OCI-LY1 (cell line): Measurements from ENCODE around the gene CTSO.

Source experiments
- H2AFZ ChIP-seq: fragments of 200-600 bp; sonication (generic), shearing (Covaris generic); 2 replicates; pipeline ENCODE4 v1.6.0; 2014; ENCODE audit warnings: antibody characterized with exemption, mild to moderate bottlenecking, low read length
- H3F3A ChIP-seq: fragments of 200-600 bp; sonication (generic), shearing (Covaris generic); 2 replicates; pipeline ENCODE4 v1.6.0; 2014; ENCODE audit warnings: mild to moderate bottlenecking, antibody characterized with exemption, low read length, moderate library complexity; ENCODE audit not compliant: insufficient read depth
- H3K27ac ChIP-seq: fragments of 200-600 bp; sonication (generic); 2 replicates; pipeline ENCODE4 v1.5.1; 2014; ENCODE audit warnings: low read length, mixed run types, mild to moderate bottlenecking, low read depth; ENCODE audit not compliant: poor library complexity, severe bottlenecking
- H3K27me3 ChIP-seq: fragments of 200-600 bp; sonication (generic); 2 replicates; pipeline ENCODE4 v1.6.0; 2014; ENCODE audit warnings: antibody characterized with exemption, mild to moderate bottlenecking, low read length, moderate library complexity; ENCODE audit not compliant: insufficient read depth
- H3K36me3 ChIP-seq: fragments of 200-600 bp; sonication (generic); 2 replicates; pipeline ENCODE4 v1.6.1; 2014; ENCODE audit warnings: mild to moderate bottlenecking, antibody characterized with exemption, low read length, moderate library complexity, mixed read lengths; ENCODE audit not compliant: insufficient read depth
- H3K4me1 ChIP-seq: fragments of 200-600 bp; sonication (generic); 2 replicates; pipeline ENCODE4 v1.5.1; 2014; ENCODE audit warnings: mild to moderate bottlenecking, low read length, moderate library complexity; ENCODE audit not compliant: insufficient read depth, severe bottlenecking
- H3K4me2 ChIP-seq: fragments of 200-600 bp; sonication (generic), shearing (Covaris generic); 2 replicates; pipeline ENCODE4 v1.6.1; 2014; ENCODE audit warnings: low read length
- H3K4me3 ChIP-seq: fragments of 200-600 bp; sonication (generic); 2 replicates; pipeline ENCODE4 v1.5.1; 2014; ENCODE audit warnings: low read length, low read depth, mild to moderate bottlenecking, mixed read lengths; ENCODE audit not compliant: poor library complexity, severe bottlenecking
- H3K79me2 ChIP-seq: fragments of 200-600 bp; shearing (Covaris generic); 2 replicates; pipeline ENCODE4 v1.6.1; 2016; ENCODE audit warnings: mixed run types, low read length, mixed read lengths; ENCODE audit not compliant: insufficient read depth
- H3K9ac ChIP-seq: fragments of 200-600 bp; sonication (generic), shearing (Covaris generic); 2 replicates; pipeline ENCODE4 v1.6.1; 2014; ENCODE audit warnings: mild to moderate bottlenecking, low read length, mixed read lengths
- H3K9me2 ChIP-seq: fragments of 200-600 bp; sonication (generic), shearing (Covaris generic); 2 replicates; pipeline ENCODE4 v1.6.1; 2014; ENCODE audit warnings: low read depth, mild to moderate bottlenecking, low read length, mixed read lengths
- H3K9me3 ChIP-seq: fragments of 200-600 bp; shearing (Covaris generic); 2 replicates; pipeline ENCODE4 v1.6.1; 2014; ENCODE audit warnings: low read length, mixed read lengths
- H4K20me1 ChIP-seq: fragments of 200-600 bp; sonication (generic), shearing (Covaris generic); 2 replicates; pipeline ENCODE4 v1.6.0; 2016; ENCODE audit warnings: mild to moderate bottlenecking, low read length; ENCODE audit not compliant: insufficient read depth
- CTCF ChIP-seq: fragments of 200-600 bp; sonication (generic), shearing (Covaris generic); IDR thresholded peaks from 2 replicates; pipeline ENCODE4 v1.5.1; 2017; ENCODE audit warnings: mild to moderate bottlenecking, antibody characterized with exemption, low read length, moderate library complexity, mixed read lengths
- EZH2 ChIP-seq: fragments of 200-600 bp; sonication (generic), shearing (Covaris generic); IDR thresholded peaks from 2 replicates; pipeline ENCODE4 v1.8.0; 2017; ENCODE audit warnings: borderline replicate concordance, mixed run types, mild to moderate bottlenecking, antibody characterized with exemption, low read length, moderate library complexity, mixed read lengths

Gene CTSO

GRCh38 chr4:155889946-155890345 lies 63.7 kb downstream of the CTSO start:
- TF ChIP-seq CTCF (no peak), EZH2 (no peak)
- Histone ChIP-seq H3K9me2 (no peaks in the 10 kb centered on the region), H3F3A (no peaks in the 10 kb centered on the region), H3K79me2 (no peaks in the 10 kb centered on the region), H3K4me2 (no peak overlapping the region), H4K20me1 (no peaks in the 10 kb centered on the region), H3K4me1 (no peaks in the 10 kb centered on the region), H3K36me3 (no peaks in the 10 kb centered on the region), H3K9ac (no peak overlapping the region), H3K9me3 (no peaks in the 10 kb centered on the region), H3K27me3 (no peaks in the 10 kb centered on the region), H2AFZ (no peak overlapping the region), H3K27ac (no peak overlapping the region), H3K4me3 (no peak overlapping the region)

- TF ChIP-seq EZH2 (no peak), CTCF (no peak)
- no peaks in the 10 kb centered on the region for H3K9me2 ChIP-seq
- H3K9ac ChIP-seq: no peak overlapping the region
- H3K9me3 ChIP-seq: no peaks in the 10 kb centered on the region
- no peaks in the 10 kb centered on the region for H3F3A ChIP-seq
- H2AFZ ChIP-seq: no peak overlapping the region
- no peaks in the 10 kb centered on the region for H3K27me3 ChIP-seq
- H3K27ac ChIP-seq: no peak overlapping the region
- no peaks in the 10 kb centered on the region for H3K79me2 ChIP-seq
- no peaks in the 10 kb centered on the region for H3K4me1 ChIP-seq
- H3K36me3 ChIP-seq: no peaks in the 10 kb centered on the region
- no peaks in the 10 kb centered on the region for H4K20me1 ChIP-seq
- no peak overlapping the region for H3K4me2 ChIP-seq
- H3K4me3 ChIP-seq: no peak overlapping the region
Observed at GRCh38 chr4:155889031-155889793, 64.5 kb downstream of the CTSO start.

DNA sequence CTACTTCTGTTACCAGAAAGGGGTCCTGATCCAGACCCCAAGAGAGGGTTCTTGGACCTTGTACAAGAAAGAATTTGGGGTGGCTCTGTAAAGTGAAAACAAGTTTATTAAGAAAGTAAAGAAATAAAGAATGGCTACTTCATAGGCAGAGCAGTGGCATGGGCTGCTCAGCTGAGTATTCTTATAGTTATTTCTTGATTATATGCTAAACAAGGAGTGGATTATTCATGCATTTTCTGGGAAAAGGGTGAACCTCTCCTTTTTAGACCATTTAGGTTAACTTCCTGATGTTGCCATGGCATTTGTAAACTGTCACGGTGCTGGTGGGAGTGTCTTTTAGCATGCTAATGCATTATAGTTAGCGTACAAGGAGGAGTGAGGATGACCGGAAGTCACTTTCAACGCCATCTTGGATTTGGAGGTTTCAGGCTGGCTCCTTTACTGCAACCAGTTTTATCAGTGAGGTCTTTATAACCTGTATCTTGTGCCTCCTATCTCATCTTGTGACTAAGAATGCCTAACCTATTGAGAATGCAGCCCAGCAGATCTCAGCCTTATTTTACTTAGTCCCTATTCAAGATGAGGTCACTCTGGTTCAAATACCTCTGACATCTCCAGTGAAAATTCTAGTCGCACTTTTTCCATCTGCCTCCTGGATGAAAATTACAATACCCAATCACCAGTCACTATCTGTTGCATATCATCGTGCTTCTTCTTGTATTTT lies 65.7 kb downstream of the CTSO start:
- H4K20me1 ChIP-seq: no peaks in the 10 kb centered on the region
- H3K4me2 ChIP-seq: no peak overlapping the region
- no peaks in the 10 kb centered on the region for H3K9me2 ChIP-seq
- no peaks in the 10 kb centered on the region for H3K79me2 ChIP-seq
- TF ChIP-seq CTCF (no peak), EZH2 (no peak)
- no peak overlapping the region for H2AFZ ChIP-seq
- H3K4me1 ChIP-seq: no peaks in the 10 kb centered on the region
- H3K27ac ChIP-seq: no peak overlapping the region
- no peaks in the 10 kb centered on the region for H3K9me3 ChIP-seq
- no peaks in the 10 kb centered on the region for H3K36me3 ChIP-seq
- H3F3A ChIP-seq: no peaks in the 10 kb centered on the region
- H3K9ac ChIP-seq: no peak overlapping the region
- no peak overlapping the region for H3K4me3 ChIP-seq
- no peaks in the 10 kb centered on the region for H3K27me3 ChIP-seq
